Fibroblast of the conjunctiva (primary cell): ENCODE results near the gene BCL2.
A peak's percentile ranks its signal among the peaks of the same experiment; 100 is the strongest.

Experiments used
- DNase-seq: peaks from one replicate; pipeline ENCODE4 v3.0.0-alpha.2; 2010; ENCODE audit warnings: low read depth

The BCL2 gene

DNA sequence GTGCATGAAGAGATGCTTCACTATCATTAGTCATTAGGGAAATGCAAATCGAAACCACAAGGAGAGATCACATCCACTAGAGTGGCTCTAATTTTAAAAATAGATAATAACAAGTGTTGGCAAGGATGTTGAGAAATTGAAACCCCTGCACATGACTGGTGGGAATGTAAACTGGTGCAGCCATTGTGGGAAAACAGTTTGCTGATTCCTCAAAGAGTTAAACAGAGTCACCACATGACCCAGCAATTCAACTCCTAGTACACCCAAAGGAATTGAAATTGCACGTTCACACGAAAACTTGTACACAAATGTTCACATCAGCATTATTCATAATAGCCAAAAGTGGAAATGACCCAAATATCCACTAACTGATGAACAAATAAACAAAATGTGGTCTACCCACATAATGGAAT, 179.5 kb downstream of the BCL2 start:
- no peak for DNase-seq

DNA sequence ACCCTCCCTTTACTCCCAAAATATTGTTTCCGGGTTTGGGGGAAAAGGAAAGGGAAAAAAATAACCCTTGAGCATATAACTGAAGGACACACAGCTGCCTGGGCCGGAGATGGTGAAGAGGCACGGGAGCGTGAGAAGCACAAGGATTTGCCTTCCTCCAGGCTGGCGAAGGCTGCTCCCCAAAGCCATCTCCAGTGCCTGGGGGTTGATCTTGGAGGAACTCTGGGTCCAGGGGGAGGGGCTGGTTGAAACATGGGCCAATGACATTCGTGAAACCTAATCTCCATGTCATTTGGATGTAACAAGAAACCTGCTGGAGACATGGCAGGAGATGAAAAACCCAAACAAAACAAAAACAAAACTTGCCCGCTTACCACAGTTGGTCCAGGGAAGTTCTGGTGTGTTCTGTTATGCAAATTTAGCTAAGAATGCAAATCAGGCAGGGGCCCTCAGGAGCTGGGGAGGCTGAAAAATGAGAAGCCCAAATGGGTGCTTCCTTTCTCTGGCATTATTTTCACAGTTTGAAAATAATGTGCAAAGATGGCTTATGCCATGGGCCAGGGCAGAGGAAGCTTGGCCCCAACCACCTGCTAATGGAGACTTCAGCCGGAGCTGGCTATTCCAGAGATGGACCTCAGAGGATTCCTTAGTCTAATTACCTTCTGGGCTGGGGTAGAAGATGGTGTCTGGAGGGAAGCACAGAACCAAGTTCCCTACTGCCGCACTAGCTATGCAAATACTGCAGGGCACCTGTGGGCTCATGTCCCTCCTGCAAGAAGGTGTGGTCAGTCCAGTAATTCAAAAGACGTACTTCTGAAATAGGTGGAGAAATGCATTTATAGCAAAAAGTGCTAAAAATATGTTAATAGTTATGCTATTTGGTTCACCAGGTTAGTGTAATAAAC, 180.9 kb downstream of the BCL2 start:
- DNase-seq: no peak

DNA sequence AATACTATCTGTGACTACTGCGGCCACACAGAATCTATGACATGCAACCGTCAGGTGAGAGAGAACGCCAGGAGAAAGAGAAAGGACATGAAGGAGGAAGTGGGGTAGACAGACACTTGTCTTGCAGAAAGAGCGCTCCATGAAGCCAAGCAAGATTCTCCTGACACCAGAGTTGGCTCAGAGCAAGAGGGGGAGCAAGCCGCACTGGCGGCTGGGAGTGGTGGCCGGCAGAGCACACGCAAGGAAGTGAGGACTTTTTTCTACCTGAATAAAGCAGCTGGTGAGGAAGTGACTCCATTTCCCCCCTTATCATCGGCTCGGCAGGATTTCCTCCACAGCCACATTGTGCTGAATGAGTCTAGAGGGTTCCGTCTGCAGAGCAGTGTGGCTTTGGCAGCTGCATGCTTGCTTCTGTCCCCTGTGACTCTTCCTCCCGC, 181.6 kb downstream of the BCL2 start:
- DNase-seq: no peak

DNA sequence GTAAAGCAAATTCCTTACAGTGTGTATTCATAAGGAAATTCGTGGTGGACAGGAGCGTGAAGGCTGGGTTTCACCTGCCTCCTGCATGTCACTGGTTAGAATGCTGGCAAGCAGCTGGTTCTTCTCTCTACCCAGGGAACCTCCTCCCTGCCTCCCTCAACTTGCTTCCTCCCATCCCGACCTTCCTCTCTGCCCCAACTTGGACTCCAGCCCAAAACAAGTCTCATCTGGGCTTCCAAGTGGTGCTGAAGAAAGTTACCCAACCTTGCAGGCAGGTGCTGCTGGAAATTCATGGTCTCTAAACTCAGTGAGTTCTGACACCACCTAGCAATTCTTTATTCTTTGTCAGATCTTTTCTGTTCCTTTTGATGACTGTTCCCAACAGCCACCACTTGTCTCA, 184.5 kb downstream of the BCL2 start:
- DNase-seq: no peak

DNA sequence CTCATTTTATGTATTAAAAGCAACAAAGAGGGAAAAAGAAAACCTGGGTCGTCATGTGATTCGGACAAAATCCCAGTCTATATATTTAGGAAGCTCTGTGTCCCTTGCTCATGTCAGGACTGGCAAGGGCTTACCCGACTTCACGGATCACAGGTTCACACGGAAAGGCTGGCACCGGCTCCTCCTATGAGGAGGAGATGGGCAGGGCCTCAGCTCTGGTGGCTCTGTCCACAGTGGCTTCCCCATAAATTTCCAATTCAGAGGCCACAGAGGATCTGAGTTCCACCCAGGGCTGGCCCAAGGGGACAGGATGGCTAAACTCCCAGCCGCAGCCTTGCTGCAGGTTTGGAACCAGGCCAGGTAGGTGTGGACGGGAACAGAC, 186.8 kb downstream of the BCL2 start:
- DNase-seq: no peak

DNA sequence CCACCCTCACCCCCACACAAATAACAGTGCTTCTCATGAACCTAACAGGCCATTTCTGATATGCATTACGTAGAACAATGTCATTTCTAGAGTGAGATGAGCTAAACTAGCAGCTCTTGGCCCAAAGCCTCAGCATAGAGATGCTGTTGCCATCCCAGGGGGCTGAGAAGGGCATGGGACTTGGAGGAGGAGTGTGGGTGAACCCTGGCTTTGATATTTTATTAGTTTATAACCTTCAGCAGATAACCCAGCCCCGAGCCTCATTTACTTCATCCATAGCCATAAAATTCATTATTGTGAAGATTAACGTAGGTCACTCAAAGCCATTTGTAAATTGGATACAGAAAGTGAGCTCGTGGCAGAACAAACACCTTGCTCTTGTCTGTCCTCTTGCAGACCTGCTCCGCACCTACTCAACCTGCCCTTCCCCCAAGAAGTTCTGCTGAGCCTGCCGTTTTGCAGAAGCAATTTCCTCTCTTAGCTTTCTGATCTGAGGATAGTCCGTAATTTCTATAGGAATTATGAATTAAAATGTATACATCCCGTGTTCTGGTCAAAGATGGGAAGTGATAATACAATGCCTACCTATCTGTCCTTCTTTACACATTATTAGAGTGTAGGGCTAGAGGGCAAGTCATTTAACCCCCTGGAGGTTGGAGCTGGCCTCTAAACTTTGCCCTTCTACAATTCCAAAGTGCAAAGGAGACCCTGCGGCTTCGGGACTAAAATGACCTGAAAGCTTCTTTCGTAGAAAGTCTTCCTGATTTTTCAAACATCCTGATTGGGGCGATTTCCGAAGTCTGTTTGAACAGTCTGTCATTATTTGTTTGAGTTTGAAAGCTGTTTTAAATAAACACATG, 187.4 kb downstream of the BCL2 start:
- DNase-seq: no peak

DNA sequence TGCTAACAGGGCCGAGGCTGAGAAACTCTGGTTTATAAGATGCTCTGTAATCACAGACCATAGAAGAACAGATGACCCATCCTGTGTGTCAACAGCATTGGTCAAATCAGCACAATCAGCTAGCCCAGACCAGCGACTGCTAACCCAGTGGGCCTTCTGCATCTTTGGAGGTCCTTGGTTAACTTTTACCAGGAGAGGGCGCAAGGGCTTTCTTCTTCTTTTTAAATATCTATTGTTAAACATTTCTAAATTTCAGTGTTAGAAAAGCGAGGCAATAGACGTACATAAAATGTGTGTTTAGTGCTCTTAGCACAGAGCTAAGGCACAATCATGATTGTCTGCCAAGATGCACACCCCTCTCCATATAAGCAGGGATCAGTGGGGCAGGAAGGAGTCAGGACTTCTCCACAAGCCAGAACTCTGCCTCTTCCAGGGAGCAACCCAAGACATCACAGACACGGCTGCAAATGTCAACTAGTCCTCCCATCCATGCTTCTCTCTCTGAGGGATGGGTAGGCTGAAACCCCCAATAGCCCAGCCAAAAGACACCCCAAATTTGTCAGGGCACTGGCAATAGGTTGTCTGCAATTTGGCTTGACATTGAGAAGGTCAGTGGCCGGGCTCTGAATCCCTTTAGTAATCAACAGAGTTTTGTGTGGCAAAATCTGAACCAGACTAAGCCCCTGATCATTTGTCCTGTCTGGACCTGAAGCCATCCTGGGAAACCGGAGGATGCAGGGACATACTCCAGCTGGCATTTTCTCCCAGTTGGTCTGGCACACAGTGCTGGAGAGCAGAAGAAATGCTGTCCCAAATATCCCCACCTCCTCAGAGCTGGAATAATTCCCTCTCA, 188.2 kb downstream of the BCL2 start:
- DNase-seq: peak; percentile 43

DNA sequence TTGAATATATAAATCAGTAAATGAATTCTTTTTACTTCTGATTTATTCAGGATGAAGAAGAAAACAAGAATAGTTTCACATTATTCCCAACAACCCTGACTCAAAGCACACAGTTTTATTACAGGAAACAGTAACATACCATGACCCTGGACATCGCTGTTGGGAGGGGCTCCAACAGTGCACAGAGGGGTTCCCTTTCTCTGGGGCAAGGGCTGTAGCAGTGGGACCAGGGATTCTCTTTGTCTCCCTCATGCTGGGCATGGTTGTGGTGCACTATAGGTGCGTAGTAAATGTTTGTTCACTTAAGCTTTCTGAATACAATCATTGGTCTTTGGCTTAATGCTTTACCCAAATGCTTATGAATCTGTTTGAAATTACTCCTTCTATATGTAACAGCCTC, 189.4 kb downstream of the BCL2 start:
- DNase-seq: no peak

DNA sequence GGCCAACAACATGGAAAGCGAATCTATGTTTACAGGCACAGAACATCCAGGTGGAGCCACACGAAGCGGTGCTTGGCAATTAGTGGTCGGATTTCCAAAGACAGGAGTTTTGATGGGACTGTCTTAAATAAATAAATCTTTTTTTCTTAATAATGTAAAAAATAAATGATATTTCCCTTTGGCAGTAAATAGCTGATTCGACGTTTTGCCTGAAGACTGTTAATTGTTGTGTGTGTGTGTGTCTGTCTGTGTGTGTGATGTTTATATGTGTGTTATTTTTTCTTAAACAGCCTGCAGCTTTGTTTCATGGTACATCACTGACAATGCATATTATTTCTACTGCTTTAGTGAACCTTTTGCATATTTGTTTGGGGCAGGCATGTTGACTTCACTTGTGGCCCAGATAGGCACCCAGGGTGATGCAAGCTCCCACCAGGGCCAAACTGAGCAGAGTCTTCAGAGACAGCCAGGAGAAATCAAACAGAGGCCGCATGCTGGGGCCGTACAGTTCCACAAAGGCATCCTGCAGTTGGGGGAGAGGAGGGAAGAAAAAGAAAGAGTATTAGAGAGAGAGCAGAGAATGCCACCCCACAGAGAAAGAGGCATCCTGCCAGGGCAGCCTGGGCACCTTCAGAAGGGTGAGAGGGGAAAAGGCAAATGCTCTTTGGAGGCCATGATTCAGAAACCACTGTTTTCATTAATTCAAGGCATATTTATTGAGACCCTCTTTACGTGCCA, 191.2 kb downstream of the BCL2 start:
- no peak for DNase-seq

DNA sequence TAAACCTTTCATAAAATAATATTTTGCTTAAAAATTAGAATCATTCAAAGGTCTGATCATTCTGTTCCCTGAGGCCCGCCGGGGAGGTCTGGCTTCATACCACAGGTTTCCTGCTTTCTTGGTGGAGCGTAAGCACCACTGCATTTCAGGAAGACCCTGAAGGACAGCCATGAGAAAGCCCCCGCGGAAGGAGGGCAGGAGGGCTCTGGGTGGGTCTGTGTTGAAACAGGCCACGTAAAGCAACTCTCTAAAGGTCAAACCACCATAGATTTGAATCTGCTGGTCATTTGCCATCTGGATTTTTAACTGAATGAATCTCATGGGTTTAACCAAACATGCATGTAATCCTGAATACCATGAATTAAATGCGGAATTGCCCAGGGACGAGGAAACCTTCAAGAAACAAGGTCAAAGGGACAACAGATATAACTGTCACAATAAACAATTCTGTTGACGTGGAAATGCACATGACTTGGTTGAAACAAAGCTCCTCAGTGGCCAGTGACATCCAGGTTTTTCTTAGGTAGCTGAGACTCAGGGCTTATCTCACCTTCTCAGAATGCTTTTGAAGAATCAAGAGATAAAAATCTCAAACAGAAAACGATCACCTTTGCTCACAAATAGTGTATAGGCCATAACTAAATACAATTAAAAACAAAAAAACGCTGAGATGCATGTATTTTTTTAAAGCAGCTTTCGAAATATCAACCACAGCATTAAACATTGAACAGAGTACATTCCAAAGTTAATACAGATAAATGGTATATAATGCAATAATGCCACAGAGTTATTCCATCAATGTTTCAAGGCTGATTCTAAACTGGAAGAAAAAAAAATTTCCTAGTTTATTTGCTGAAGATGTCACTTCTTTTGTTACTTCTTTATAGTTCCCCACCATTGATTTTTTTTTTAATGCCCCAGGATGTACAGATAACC, 193.2 kb downstream of the BCL2 start:
- no peak for DNase-seq

DNA sequence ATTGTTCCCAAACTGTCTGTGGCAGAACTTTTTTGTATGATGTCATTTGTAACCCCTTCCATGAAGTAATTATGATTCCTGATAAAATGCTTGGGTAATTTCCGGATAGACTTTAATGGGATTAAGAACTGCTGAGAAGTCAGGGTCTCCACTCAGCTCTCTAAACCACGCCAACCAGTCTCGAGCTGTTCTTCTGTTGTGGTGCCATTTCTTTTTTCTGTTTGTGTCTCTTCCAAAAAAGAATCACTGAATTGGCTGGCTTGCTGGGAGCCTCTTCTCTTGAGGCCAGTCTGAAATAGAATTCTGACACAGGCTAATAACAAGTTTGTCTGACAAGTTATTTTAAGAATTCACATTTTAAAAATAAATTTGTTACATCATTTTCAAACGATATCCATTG, 198.9 kb downstream of the BCL2 start:
- no peak for DNase-seq

DNA sequence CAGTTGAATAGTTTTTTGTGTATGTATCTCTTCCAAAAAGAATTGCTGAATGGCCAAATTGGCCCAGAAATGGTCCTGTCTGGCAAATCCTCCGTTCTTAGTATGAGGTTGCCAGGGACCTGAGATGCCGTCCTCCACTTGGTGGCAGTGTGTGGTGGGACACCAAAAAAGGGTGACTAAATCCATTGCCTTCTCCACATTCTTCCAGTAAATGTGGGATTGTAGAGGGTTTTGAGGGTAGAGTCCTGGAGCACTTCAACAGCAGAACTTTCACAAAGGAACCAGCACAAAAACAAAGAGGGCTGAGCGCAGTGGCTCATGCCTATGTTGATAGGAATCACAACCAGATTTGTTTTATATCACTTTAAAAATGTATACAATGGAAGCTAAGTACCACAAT, 199.9 kb downstream of the BCL2 start:
- peak; percentile 14 for DNase-seq

DNA sequence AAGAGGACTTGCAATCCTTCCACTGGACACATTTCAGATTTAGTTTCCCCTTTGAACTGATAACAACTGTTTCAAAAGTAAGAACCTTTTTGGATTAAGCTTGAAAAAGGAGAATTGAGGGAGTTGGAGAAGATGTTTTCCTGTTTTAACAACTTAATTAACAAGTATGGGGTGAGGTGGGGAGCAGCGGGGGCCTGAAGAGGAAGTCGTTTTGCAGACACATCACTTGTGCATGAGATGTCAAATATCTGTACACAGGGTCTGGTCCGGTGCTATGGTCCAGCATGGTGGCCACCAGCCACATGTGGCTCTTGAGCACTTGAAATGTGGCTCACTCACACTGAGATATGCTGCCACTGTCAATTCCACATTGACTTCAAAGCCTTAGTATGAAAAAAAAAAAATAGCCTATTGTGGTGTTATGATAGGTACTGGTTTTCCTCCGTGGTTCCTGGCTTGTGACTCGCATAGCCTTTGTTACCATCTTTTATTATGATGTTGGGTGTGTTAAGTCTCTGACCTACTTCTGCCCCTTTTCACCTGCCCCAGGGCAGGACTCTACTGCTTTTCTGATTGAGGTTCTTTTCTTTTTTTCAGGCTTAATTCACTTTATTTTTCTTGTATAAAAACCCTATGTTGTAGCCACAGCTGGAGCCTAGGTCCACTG, 205.5 kb downstream of the BCL2 start:
- no peak for DNase-seq

DNA sequence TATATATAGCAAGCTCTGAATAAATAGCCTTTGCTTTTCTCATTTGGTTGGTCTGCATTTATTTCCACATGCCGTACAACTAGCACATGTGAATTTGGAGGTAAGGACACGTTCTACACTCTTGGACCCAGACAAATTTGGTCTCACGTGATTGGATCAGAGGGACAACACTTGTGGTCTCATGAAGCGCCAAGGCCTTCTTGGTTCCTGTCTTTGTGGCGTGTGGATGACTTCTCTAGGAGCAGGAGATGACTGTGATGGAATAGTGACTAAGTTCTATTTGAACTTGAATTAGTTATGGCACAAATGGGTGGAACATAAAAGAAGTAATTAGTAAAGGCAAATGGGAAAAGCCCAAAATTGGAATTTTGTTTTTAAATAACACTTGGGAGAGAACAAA, 206.9 kb downstream of the BCL2 start:
- DNase-seq: no peak

DNA sequence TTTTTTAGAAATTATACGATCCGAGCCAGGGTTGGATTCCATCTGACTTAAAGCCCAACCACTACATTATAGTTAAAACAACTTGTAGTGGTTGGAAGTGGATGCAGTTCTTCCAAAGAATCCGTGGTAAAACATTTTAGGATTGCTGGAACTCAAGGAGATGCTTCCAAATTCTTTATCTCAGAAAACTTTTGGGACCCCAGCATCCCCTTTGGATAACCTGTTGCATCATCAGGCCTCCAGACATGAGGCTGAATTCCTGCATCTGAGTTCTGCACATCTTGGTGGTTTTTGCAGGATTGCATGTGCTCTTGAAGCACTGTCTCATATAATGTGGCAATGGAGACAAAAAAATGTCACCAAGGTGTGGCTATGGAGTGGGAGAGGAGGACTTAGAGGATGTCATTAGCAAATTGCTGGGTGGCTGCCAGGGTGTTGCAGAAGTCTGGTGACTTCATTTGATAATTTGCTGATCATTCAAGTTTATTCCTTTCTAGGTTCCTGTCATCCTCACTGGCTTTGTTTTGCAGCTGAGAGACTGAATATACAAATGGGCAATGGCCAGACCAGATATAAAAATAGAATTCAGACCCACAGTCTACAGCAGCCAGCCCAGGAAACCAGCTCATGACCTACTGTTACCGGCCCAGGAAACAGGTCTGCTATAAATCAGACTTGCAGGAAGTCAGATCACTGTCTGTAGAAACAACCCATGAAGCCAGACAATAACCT, 207.7 kb downstream of the BCL2 start:
- DNase-seq: no peak

DNA sequence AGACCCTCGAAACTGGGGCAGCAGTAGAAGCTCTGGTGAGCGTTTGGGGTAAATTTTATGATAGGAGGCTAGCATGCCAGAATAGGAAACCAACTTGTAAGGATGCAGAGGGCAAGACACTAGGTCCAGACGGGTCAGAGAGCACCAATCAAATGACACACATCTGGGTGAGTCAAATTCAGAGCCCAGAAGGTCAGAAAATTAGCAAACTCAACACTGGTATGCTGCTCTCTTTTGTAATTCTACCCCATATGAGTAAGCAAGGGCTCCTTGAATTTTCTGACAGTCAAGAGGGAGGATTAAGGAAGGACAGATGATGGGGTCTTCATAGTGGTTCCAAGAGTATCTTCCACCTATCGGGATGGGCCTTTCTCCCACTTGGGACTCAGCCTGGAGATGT, 209.8 kb downstream of the BCL2 start:
- DNase-seq: no peak

DNA sequence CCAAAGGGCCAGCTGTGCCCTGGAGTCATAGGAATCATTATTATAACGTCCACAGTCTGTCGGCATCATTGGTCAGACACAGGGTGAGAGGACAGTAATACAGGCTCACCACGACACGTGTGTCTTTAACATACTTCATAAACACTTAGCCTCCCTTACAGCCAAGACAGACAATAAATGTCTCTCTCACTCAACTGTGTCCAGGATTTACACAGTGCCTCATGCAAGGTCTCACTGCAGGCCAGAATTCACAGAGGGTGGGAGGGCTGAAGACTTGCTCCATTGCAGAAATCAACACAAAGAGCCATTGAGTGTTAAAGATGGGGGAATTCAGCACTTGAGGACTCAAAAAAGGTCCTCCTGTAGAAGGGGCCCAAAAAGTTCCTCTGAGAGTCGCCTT, 210.5 kb downstream of the BCL2 start:
- DNase-seq: no peak

DNA sequence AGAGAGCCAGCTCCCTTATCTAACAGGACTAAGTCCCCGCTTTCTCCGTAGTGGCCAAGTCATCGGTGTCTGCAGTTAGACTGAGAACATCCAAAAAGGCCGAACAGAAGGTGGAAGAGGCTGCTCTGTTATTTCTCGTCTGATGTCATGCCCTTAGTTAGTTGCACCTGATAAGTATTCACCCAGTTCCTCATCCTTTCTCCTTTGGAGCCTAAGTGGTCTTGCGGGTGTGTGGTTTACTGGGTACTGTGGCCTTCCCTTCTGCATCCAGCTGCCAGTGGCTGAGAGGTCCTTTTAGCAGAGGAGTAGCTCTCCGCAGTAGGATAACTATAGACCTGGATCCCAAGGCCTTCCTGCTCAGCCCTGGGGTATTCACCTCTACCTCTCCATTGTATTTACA, 211.6 kb downstream of the BCL2 start:
- no peak for DNase-seq

DNA sequence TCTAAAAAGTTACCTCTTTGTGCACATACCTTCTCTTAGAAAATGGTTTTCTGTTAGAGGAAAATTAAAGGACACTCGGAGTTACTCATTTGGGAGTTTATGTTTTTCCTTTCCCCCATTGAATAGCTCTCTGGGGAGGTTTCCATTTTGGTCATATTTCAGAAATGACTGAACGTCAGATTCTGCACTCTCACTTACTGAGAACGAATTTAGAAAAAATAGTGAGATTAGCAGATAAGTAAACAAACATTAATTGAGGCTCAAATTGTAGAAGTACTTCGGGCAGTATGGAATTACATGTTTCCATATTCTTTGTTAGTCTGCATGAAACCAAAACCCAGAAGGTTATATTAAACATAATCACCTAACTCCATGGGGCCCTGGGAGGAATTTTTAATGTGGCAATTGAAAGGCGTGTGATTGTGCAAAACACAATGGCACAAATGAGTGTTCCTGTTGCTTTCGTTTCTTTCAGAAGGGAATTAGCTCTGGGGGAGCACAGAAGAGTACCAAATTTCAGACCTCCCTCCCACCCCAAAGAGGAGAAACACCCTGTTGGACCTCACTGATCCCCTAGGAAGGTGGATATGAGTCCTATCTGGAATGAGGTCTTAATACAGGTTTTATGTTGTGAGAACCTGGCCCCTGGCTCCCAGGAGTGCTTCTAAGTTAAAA, 212.3 kb downstream of the BCL2 start:
- no peak for DNase-seq
